Measurements from ENCODE around the gene POLR3K. TPM values are rescaled to one million over a fixed set of nuclear protein-coding genes. Genes with fewer than 3 reads are reported as not detected.

Gene POLR3K
- total RNA-seq, 1 experiment from 2014 or later: 22.7 TPM

DNA sequence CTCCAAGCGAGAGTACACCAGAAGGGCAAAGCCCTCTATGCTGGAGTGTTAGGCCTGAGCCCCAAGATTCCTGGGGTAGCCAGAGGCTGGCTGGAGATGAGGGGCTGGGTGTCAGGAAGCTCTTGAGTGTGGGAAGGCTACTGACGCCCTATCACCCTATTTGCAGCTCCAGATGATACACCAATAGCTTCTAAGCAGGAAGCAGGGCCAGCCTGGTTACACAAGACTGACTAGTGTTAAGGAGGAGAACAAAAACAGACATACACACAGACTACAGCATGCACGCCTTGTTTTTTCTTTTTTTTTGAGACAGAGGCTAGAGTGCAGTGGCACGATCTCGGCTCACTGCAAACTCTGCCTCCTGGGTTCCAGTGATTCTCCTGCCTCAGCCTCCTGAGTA, 15.9 kb downstream of the POLR3K start:
- Histone ChIP-seq H2AFZ (ENCODE audit: low read depth, low read length, poor library complexity, severe bottlenecking) (no peak overlapping the region), H3K27me3 (ENCODE audit: insufficient read depth, low read length) (no peaks in the 10 kb centered on the region), H3K79me2 (ENCODE audit: insufficient read depth, low read length) (no peaks in the 10 kb centered on the region), H3K9me2 (ENCODE audit: insufficient read depth) (no peaks in the 10 kb centered on the region), H3K27ac (ENCODE audit: low read depth, low read length) (no peak overlapping the region), H3K36me3 (ENCODE audit: control insufficient read depth in 1 of 2, insufficient read depth in 2 of 2, low read length in 2 of 2) (no peaks in the 10 kb centered on the region), H3K9ac (ENCODE audit: low read length) (no peak overlapping the region), H3K9me3 (ENCODE audit: control insufficient read depth in 1 of 2, insufficient read depth in 1 of 2, low read depth in 1 of 2, low read length in 2 of 2) (no peaks in the 10 kb centered on the region), H3K4me3 (replicated peaks in 1 of 2; ENCODE audit: low read depth in 1 of 2, low read length in 2 of 2) (no peak overlapping the region), H4K20me1 (ENCODE audit: insufficient read depth) (no peaks in the 10 kb centered on the region), H3K4me1 (ENCODE audit: control insufficient read depth in 1 of 2, insufficient read depth in 2 of 2, low read length in 2 of 2) (peaks cover 0 to 7% of the 10 kb centered on the region in 2 experiments; a peak in 1 of 4 replicates), H3K4me2 (ENCODE audit: low read length) (no peak overlapping the region)
- DNase-seq (ENCODE audit: low read depth, low spot score): no peak
- ATAC-seq: no peak
- ChIA-PET CTCF (no interaction called here), RAD21 (ENCODE audit: low non-redundant PET in 1 of 2, low total read pairs in 2 of 2, uncharacterized antibody in 2 of 2, unreplicated experiment in 2 of 2) (no interaction called here), POLR2A (no interaction called here)
- TF ChIP-seq EGR1 (IDR thresholded peaks at IDR 0.05; ENCODE audit: low read depth) (no peak), ZNF274 (IDR thresholded peaks at IDR 0.05; ENCODE audit: low read depth, low read length) (no peak), YY1 (IDR thresholded peaks at IDR 0.05; ENCODE audit: extremely low read depth, insufficient replicate concordance, low read depth, low read length) (no peak), TCF7L2 (IDR thresholded peaks at IDR 0.05; ENCODE audit: borderline replicate concordance, extremely low read depth, insufficient read depth, insufficient read length) (no peak), POLR2AphosphoS5 (IDR thresholded peaks at IDR 0.05; ENCODE audit: low read depth, low read length) (no peak), FOSL1 (IDR thresholded peaks at IDR 0.05; ENCODE audit: low read depth) (no peak), ELF1 (IDR thresholded peaks at IDR 0.05; ENCODE audit: borderline replicate concordance, low read depth) (no peak), EZH2 (IDR thresholded peaks at IDR 0.05) (no peak), RAD21 (IDR thresholded peaks at IDR 0.05; ENCODE audit: low read depth) (no peak), POLR2A (IDR thresholded peaks at IDR 0.05; ENCODE audit: borderline replicate concordance, extremely low read depth, insufficient read depth, insufficient read length) (no peak), SIN3A (IDR thresholded peaks at IDR 0.05; ENCODE audit: low read depth) (no peak), SRF (IDR thresholded peaks at IDR 0.05; ENCODE audit: low read depth) (no peak), EZH2phosphoT487 (IDR thresholded peaks at IDR 0.05; ENCODE audit: borderline replicate concordance) (no peak), CBX3 (IDR thresholded peaks at IDR 0.05; ENCODE audit: low read depth) (no peak), CEBPB (IDR thresholded peaks at IDR 0.05; ENCODE audit: low read depth) (no peak)
- TF ChIP-seq, protein P1, sequence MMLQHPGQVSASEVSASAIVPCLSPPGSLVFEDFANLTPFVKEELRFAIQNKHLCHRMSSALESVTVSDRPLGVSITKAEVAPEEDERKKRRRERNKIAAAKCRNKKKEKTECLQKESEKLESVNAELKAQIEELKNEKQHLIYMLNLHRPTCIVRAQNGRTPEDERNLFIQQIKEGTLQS (IDR thresholded peaks at IDR 0.05): no peak
- TF ChIP-seq, protein P2, sequence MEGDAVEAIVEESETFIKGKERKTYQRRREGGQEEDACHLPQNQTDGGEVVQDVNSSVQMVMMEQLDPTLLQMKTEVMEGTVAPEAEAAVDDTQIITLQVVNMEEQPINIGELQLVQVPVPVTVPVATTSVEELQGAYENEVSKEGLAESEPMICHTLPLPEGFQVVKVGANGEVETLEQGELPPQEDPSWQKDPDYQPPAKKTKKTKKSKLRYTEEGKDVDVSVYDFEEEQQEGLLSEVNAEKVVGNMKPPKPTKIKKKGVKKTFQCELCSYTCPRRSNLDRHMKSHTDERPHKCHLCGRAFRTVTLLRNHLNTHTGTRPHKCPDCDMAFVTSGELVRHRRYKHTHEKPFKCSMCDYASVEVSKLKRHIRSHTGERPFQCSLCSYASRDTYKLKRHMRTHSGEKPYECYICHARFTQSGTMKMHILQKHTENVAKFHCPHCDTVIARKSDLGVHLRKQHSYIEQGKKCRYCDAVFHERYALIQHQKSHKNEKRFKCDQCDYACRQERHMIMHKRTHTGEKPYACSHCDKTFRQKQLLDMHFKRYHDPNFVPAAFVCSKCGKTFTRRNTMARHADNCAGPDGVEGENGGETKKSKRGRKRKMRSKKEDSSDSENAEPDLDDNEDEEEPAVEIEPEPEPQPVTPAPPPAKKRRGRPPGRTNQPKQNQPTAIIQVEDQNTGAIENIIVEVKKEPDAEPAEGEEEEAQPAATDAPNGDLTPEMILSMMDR (IDR thresholded peaks at IDR 0.05 in 2 of 3, conservative IDR thresholded peaks at IDR 0.05 in 1 of 3; ENCODE audit: borderline replicate concordance in 1 of 3, insufficient read depth in 1 of 3, low read depth in 2 of 3, low read length in 2 of 3): no peak
- TF ChIP-seq, protein P3, sequence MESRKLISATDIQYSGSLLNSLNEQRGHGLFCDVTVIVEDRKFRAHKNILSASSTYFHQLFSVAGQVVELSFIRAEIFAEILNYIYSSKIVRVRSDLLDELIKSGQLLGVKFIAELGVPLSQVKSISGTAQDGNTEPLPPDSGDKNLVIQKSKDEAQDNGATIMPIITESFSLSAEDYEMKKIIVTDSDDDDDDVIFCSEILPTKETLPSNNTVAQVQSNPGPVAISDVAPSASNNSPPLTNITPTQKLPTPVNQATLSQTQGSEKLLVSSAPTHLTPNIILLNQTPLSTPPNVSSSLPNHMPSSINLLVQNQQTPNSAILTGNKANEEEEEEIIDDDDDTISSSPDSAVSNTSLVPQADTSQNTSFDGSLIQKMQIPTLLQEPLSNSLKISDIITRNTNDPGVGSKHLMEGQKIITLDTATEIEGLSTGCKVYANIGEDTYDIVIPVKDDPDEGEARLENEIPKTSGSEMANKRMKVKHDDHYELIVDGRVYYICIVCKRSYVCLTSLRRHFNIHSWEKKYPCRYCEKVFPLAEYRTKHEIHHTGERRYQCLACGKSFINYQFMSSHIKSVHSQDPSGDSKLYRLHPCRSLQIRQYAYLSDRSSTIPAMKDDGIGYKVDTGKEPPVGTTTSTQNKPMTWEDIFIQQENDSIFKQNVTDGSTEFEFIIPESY (IDR thresholded peaks at IDR 0.05; ENCODE audit: extremely low read depth, insufficient replicate concordance, low read length): no peak
- TF ChIP-seq, protein P4, sequence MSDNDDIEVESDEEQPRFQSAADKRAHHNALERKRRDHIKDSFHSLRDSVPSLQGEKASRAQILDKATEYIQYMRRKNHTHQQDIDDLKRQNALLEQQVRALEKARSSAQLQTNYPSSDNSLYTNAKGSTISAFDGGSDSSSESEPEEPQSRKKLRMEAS (IDR thresholded peaks at IDR 0.05): no peak
- BruUV-seq (replicated peaks): no TSS peak
- intact Hi-C loops (cut with micrococcal nuclease): no loop called here
